BLaER1 treated with 17β-estradiol and CSF1 and Interleukin-3, amounts not matched to agents 10 nM and 100 nM (cell line): ENCODE measurements around the gene RGS6.

ENCODE experiments used
- H3K27ac ChIP-seq, 11 experiments: shearing (Covaris generic); formaldehyde crosslinking; 2 replicates each; pipeline ENCODE4 v1.8.1; 2022
- H3K27me3 ChIP-seq, 11 experiments: shearing (Covaris generic); formaldehyde crosslinking; 2 replicates each; pipeline ENCODE4 v1.8.1; 2022
- H3K36me3 ChIP-seq, 11 experiments: shearing (Covaris generic); formaldehyde crosslinking; 2 replicates each; pipeline ENCODE4 v1.8.1; 2022
- H3K4me1 ChIP-seq, 10 experiments: shearing (Covaris generic); formaldehyde crosslinking; 2 replicates each; pipeline ENCODE4 v1.8.1; 2022
- H3K4me2 ChIP-seq, 11 experiments: shearing (Covaris generic); formaldehyde crosslinking; 2 replicates each; pipeline ENCODE4 v1.8.1; 2022
- H3K4me3 ChIP-seq, 10 experiments: shearing (Covaris generic); formaldehyde crosslinking; 2 replicates each; pipeline ENCODE4 v1.8.1; 2022
- H3K9ac ChIP-seq, 11 experiments: shearing (Covaris generic); formaldehyde crosslinking; 2 replicates each; pipeline ENCODE4 v1.8.1; 2022
- H3K9me3 ChIP-seq, 11 experiments: shearing (Covaris generic); formaldehyde crosslinking; replicated peaks in 1 of 11; 2 replicates each; pipeline ENCODE4 v1.8.1; 2022
- H4K20me1 ChIP-seq, 11 experiments: shearing (Covaris generic); formaldehyde crosslinking; 2 replicates each; pipeline ENCODE4 v1.8.1; 2022
- Cebpa-rat ChIP-seq, 11 experiments: shearing (Covaris generic); IDR thresholded peaks; 2 replicates each; pipeline ENCODE4 v1.8.1; 2022

RGS6 gene

GRCh38 chr14:71961972-71962371, 29.7 kb downstream of the RGS6 start:
- TF ChIP-seq Cebpa-rat (IDR thresholded peaks at IDR 0.05): no peak
- H3K4me1 ChIP-seq: peaks cover 7 to 41% (median 27%) of the 10 kb centered on the region in 10 experiments
- H3K9me3 ChIP-seq: no peaks in the 10 kb centered on the region
- H3K36me3 ChIP-seq: no peaks in the 10 kb centered on the region
- H3K4me3 ChIP-seq: no peak overlapping the region
- no peaks in the 10 kb centered on the region for H4K20me1 ChIP-seq
- H3K4me2 ChIP-seq: peak overlapping the region in 4 of 11 experiments; percentile 7 to 34 (median 19); a peak in 4 of 22 replicates
- no peak overlapping the region for H3K27ac ChIP-seq
- H3K27me3 ChIP-seq: no peaks in the 10 kb centered on the region
- no peak overlapping the region for H3K9ac ChIP-seq

GRCh38 chr14:71964716-71965115, 32.5 kb downstream of the RGS6 start:
- Histone ChIP-seq H3K36me3 (no peaks in the 10 kb centered on the region), H3K9ac (no peak overlapping the region), H3K27me3 (no peaks in the 10 kb centered on the region), H3K9me3 (peaks cover 0 to 7% (median 0%) of the 10 kb centered on the region in 11 experiments; a peak in 3 of 22 replicates), H3K4me2 (no peak overlapping the region), H3K27ac (no peak overlapping the region), H3K4me1 (peaks cover 0 to 16% (median 8%) of the 10 kb centered on the region in 10 experiments; a peak in 16 of 20 replicates), H3K4me3 (no peak overlapping the region), H4K20me1 (no peaks in the 10 kb centered on the region)
- no peak for TF ChIP-seq Cebpa-rat (IDR thresholded peaks at IDR 0.05)

- no peaks in the 10 kb centered on the region for H4K20me1 ChIP-seq
- no peak overlapping the region for H3K4me2 ChIP-seq
- peaks cover 0 to 5% (median 0%) of the 10 kb centered on the region in 10 experiments; a peak in 3 of 20 replicates for H3K4me1 ChIP-seq
- peaks cover 0 to 7% (median 0%) of the 10 kb centered on the region in 11 experiments; a peak in 3 of 22 replicates for H3K9me3 ChIP-seq
- H3K36me3 ChIP-seq: no peaks in the 10 kb centered on the region
- no peaks in the 10 kb centered on the region for H3K27me3 ChIP-seq
- no peak overlapping the region for H3K9ac ChIP-seq
- no peak overlapping the region for H3K27ac ChIP-seq
- no peak overlapping the region for H3K4me3 ChIP-seq
- no peak for TF ChIP-seq Cebpa-rat (IDR thresholded peaks at IDR 0.05)
Measured at GRCh38 chr14:71966528-71966927, 34.3 kb downstream of the RGS6 start.

GRCh38 chr14:71967704-71968103, 35.5 kb downstream of the RGS6 start:
- H3K27me3 ChIP-seq: no peaks in the 10 kb centered on the region
- H3K4me2 ChIP-seq: no peak overlapping the region
- H3K9ac ChIP-seq: no peak overlapping the region
- no peak overlapping the region for H3K27ac ChIP-seq
- no peaks in the 10 kb centered on the region for H3K36me3 ChIP-seq
- H3K9me3 ChIP-seq: peaks cover 0 to 7% (median 0%) of the 10 kb centered on the region in 11 experiments; a peak in 3 of 22 replicates
- H4K20me1 ChIP-seq: no peaks in the 10 kb centered on the region
- TF ChIP-seq Cebpa-rat (IDR thresholded peaks at IDR 0.05): no peak
- H3K4me1 ChIP-seq: no peaks in the 10 kb centered on the region
- H3K4me3 ChIP-seq: no peak overlapping the region

- TF ChIP-seq Cebpa-rat (IDR thresholded peaks at IDR 0.05): no peak
- H3K9ac ChIP-seq: no peak overlapping the region
- H3K9me3 ChIP-seq: peaks cover 0 to 7% (median 1%) of the 10 kb centered on the region in 11 experiments; a peak in 6 of 22 replicates
- H3K27me3 ChIP-seq: no peaks in the 10 kb centered on the region
- no peaks in the 10 kb centered on the region for H4K20me1 ChIP-seq
- H3K4me3 ChIP-seq: no peak overlapping the region
- no peak overlapping the region for H3K27ac ChIP-seq
- peaks cover 0 to 17% (median 5%) of the 10 kb centered on the region in 10 experiments; a peak in 8 of 20 replicates for H3K4me1 ChIP-seq
- no peaks in the 10 kb centered on the region for H3K36me3 ChIP-seq
- H3K4me2 ChIP-seq: no peak overlapping the region
Measured at GRCh38 chr14:71970272-71970671, 38.0 kb downstream of the RGS6 start.

GRCh38 chr14:71985538-71986189, 53.4 kb downstream of the RGS6 start:
- Histone ChIP-seq H3K36me3 (no peaks in the 10 kb centered on the region), H3K27ac (no peak overlapping the region), H3K4me1 (peaks cover 0 to 8% (median 0%) of the 10 kb centered on the region in 10 experiments; a peak in 1 of 20 replicates), H3K27me3 (no peaks in the 10 kb centered on the region), H3K9ac (no peak overlapping the region), H3K9me3 (no peaks in the 10 kb centered on the region), H3K4me3 (no peak overlapping the region), H4K20me1 (no peaks in the 10 kb centered on the region), H3K4me2 (no peak overlapping the region)
- no peak for TF ChIP-seq Cebpa-rat (IDR thresholded peaks at IDR 0.05)

GRCh38 chr14:71988476-71988875, 56.2 kb downstream of the RGS6 start:
- no peaks in the 10 kb centered on the region for H3K36me3 ChIP-seq
- no peak overlapping the region for H3K4me3 ChIP-seq
- H3K27ac ChIP-seq: no peak overlapping the region
- H3K9me3 ChIP-seq: no peaks in the 10 kb centered on the region
- no peaks in the 10 kb centered on the region for H3K4me1 ChIP-seq
- H3K9ac ChIP-seq: no peak overlapping the region
- H3K27me3 ChIP-seq: no peaks in the 10 kb centered on the region
- no peak overlapping the region for H3K4me2 ChIP-seq
- no peaks in the 10 kb centered on the region for H4K20me1 ChIP-seq
- no peak for TF ChIP-seq Cebpa-rat (IDR thresholded peaks at IDR 0.05)

GRCh38 chr14:71988939-71989338, 56.7 kb downstream of the RGS6 start:
- no peaks in the 10 kb centered on the region for H4K20me1 ChIP-seq

GRCh38 chr14:71994416-71994815, 62.2 kb downstream of the RGS6 start:
- H3K4me2 ChIP-seq: no peak overlapping the region
- no peak overlapping the region for H3K27ac ChIP-seq
- no peaks in the 10 kb centered on the region for H4K20me1 ChIP-seq
- peaks cover 0 to 2% (median 0%) of the 10 kb centered on the region in 11 experiments; a peak in 2 of 22 replicates for H3K9me3 ChIP-seq
- no peak overlapping the region for H3K4me3 ChIP-seq
- no peak overlapping the region for H3K9ac ChIP-seq
- TF ChIP-seq Cebpa-rat (IDR thresholded peaks at IDR 0.05): no peak
- no peaks in the 10 kb centered on the region for H3K27me3 ChIP-seq
- peaks cover 0 to 15% (median 0%) of the 10 kb centered on the region in 10 experiments; a peak in 5 of 20 replicates for H3K4me1 ChIP-seq
- H3K36me3 ChIP-seq: no peaks in the 10 kb centered on the region

More at GRCh38 chr14:71988939-71989338, 56.7 kb downstream of the RGS6 start:
- Histone ChIP-seq H3K4me2 (no peak overlapping the region), H3K9ac (no peak overlapping the region), H3K9me3 (no peaks in the 10 kb centered on the region), H3K27ac (no peak overlapping the region), H3K36me3 (no peaks in the 10 kb centered on the region), H3K4me3 (no peak overlapping the region), H3K4me1 (no peaks in the 10 kb centered on the region), H3K27me3 (no peaks in the 10 kb centered on the region)
- TF ChIP-seq Cebpa-rat (IDR thresholded peaks at IDR 0.05): no peak

- H3K4me1 ChIP-seq: peaks cover 0 to 15% (median 0%) of the 10 kb centered on the region in 10 experiments; a peak in 5 of 20 replicates
- no peaks in the 10 kb centered on the region for H4K20me1 ChIP-seq
- H3K27me3 ChIP-seq: no peaks in the 10 kb centered on the region
- peaks cover 0 to 10% (median 0%) of the 10 kb centered on the region in 11 experiments; a peak in 2 of 22 replicates for H3K9me3 ChIP-seq
- H3K9ac ChIP-seq: no peak overlapping the region
- TF ChIP-seq Cebpa-rat (IDR thresholded peaks at IDR 0.05): no peak
- H3K36me3 ChIP-seq: no peaks in the 10 kb centered on the region
- peak overlapping the region in 1 of 11 experiments; percentile 57; a peak in 1 of 22 replicates for H3K4me2 ChIP-seq
- no peak overlapping the region for H3K27ac ChIP-seq
- H3K4me3 ChIP-seq: no peak overlapping the region
Measured at GRCh38 chr14:71995741-71996140, 63.5 kb downstream of the RGS6 start.
